HepG2 (cell line): ENCODE results near the gene GNL1. TPM values are rescaled to one million over a fixed set of nuclear protein-coding genes. Genes with fewer than 3 reads are reported as not detected.
"Not testable (repeated sequence)": the region's sequence is repeated elsewhere in the genome, so short reads cannot be mapped to it uniquely, and the experiment has no call there.

ENCODE experiments used
- ATAC-seq: fragments of 200-7000 bp; cut with Tn5 transposase; 3 replicates; pipeline ENCODE4 v1.9.1; 2020; ENCODE audit warnings: mild to moderate bottlenecking, moderate library complexity
- BruUV-seq: library from RNA; stranded (reverse); fragments of 400-500 nt; replicated peaks from 2 replicates; lab custom pipeline; 2021; lab: Mats Ljungman, UMichigan
- CTCF ChIA-PET: fragments of 300-600 bp; formaldehyde crosslinking; extraction: SDS; loops from one replicate; lab custom pipeline; 2021; ENCODE audit warnings: low total read pairs, inconsistent platforms, low intra/inter-chr PET ratio; lab: Yijun Ruan, JAX
- POLR2A ChIA-PET: fragments of 350-600 bp; sonication (Branson Sonifier 250); formaldehyde crosslinking; loops from one replicate; lab custom pipeline; 2020; ENCODE audit warnings: antibody characterized with exemption, inconsistent platforms; lab: Yijun Ruan, JAX
- DNase-seq: peaks from one replicate; pipeline ENCODE4 v3.0.0-alpha.2; 2015; ENCODE audit warnings: low spot score
- FAIRE-seq: peaks from 3 replicates; lab custom pipeline; 2011; peaks lifted over from hg19 to GRCh38; lab: Jason Lieb, UNC
- H2AFZ ChIP-seq: one replicate; pipeline ENCODE4 v1.6.1; 2011; ENCODE audit warnings: low read length, inconsistent platforms
- H3K27ac ChIP-seq: fragments of 300-600 bp; 3 replicates; pipeline ENCODE4 v1.8.0; 2011; ENCODE audit warnings: mixed run types, mild to moderate bottlenecking, mixed read lengths, low read length, inconsistent platforms; ENCODE audit not compliant: insufficient read depth; ENCODE audit errors: extremely low read length
- H3K27me3 ChIP-seq, 2 experiments: fragments of 200-600 bp in 1 of 2; 2 replicates in 1 of 2; 3 replicates in 1 of 2; pipeline versions ENCODE4 v1.6.0 to v1.8.0; 2011; ENCODE audit warnings: low read length in 2 of 2, mild to moderate bottlenecking in 2 of 2, moderate library complexity in 2 of 2, inconsistent platforms in 1 of 2; ENCODE audit not compliant: insufficient read depth in 2 of 2, control insufficient read depth in 1 of 2
- H3K36me3 ChIP-seq, 2 experiments: fragments of 200-600 bp in 1 of 2; replicated peaks in 1 of 2; 2 replicates in 1 of 2; 3 replicates in 1 of 2; pipeline versions ENCODE4 v1.5.1 to v1.8.0; 2011; ENCODE audit warnings: low read length in 2 of 2, inconsistent platforms in 1 of 2; ENCODE audit not compliant: insufficient read depth in 2 of 2, control insufficient read depth in 1 of 2
- H3K4me1 ChIP-seq: 2 replicates; pipeline ENCODE4 v1.5.1; 2012; ENCODE audit warnings: low read length, inconsistent platforms; ENCODE audit not compliant: insufficient read depth
- H3K4me2 ChIP-seq: 2 replicates; pipeline ENCODE4 v1.6.0; 2011; ENCODE audit warnings: low read depth, low read length, inconsistent platforms
- H3K4me3 ChIP-seq, 3 experiments: fragments of 200-600 bp in 1 of 3; sonication (generic), shearing (Covaris generic) in 1 of 3; replicated peaks in 1 of 3; 2 replicates each; pipeline ENCODE4 v1.5.1; 2011 to 2016; ENCODE audit warnings: low read length in 3 of 3, inconsistent platforms in 2 of 3, low read depth in 2 of 3, mild to moderate bottlenecking in 2 of 3, control low read depth in 1 of 3, mixed read lengths in 1 of 3; ENCODE audit not compliant: insufficient read depth in 1 of 3
- H3K79me2 ChIP-seq: one replicate; pipeline ENCODE4 v1.6.1; 2011; ENCODE audit warnings: low read length, inconsistent platforms; ENCODE audit not compliant: insufficient read depth
- H3K9ac ChIP-seq: 2 replicates; pipeline ENCODE4 v1.6.0; 2011; ENCODE audit warnings: mild to moderate bottlenecking, low read depth, low read length, inconsistent platforms; ENCODE audit not compliant: insufficient read depth
- H3K9me3 ChIP-seq: 2 replicates; pipeline ENCODE4 v1.5.1; 2012; ENCODE audit warnings: mild to moderate bottlenecking, low read length
- H4K20me1 ChIP-seq: 2 replicates; pipeline ENCODE4 v1.6.0; 2011; ENCODE audit warnings: inconsistent platforms, mild to moderate bottlenecking, low read length, moderate library complexity; ENCODE audit not compliant: insufficient read depth
- BORCS8-MEF2B ChIP-seq: sonication (generic); formaldehyde crosslinking; IDR thresholded peaks from 2 replicates; pipeline ENCODE4 v1.8.0; 2022; ENCODE audit warnings: mild to moderate bottlenecking, missing genetic modification reagents
- ELF3 ChIP-seq: IDR thresholded peaks from 2 replicates; pipeline ENCODE4 v1.6.1; 2016; ENCODE audit warnings: missing genetic modification reagents, missing compliant biosample characterization
- ISX ChIP-seq: sonication (generic); formaldehyde crosslinking; conservative IDR thresholded peaks from 2 replicates; pipeline ENCODE4 v1.5.0; 2020; ENCODE audit warnings: missing genetic modification reagents
- KLF11 ChIP-seq: IDR thresholded peaks from 2 replicates; pipeline ENCODE4 v1.6.1; 2016; ENCODE audit warnings: missing compliant biosample characterization
- MAZ ChIP-seq, 2 experiments: sonication (generic) in 1 of 2; formaldehyde crosslinking in 1 of 2; IDR thresholded peaks; 2 replicates each; pipeline versions ENCODE4 v1.5.0 to v1.6.1; 2012 to 2020; ENCODE audit warnings: low read depth in 2 of 2, mild to moderate bottlenecking in 2 of 2, borderline replicate concordance in 1 of 2, improper control_type of control experiment in 1 of 2, low read length in 1 of 2, missing genetic modification reagents in 1 of 2, moderate library complexity in 1 of 2
- RAD51 ChIP-seq: fragments of 450-650 bp; IDR thresholded peaks from 2 replicates; pipeline ENCODE4 v1.6.1; 2016; ENCODE audit warnings: borderline replicate concordance
- WGBS: methylation state at CpG from one replicate; pipeline ENCODE4 v1.1.6; 2017; ENCODE audit warnings: low lambda C conversion rate; 5-methylcytosine and 5-hydroxymethylcytosine counted together
- in situ Hi-C: cut with HindIII; loops from 2 replicates; pipeline ENCODE4 v1.10.0; 2017; ENCODE audit warnings: low pct_unique_long_range_greater_than_20kb; ENCODE audit not compliant: extremely low pct_ligation_motif_present
- intact Hi-C: fragments of 100-400 bp; cut with micrococcal nuclease; formaldehyde crosslinking; loops from one replicate; pipeline ENCODE4 v1.10.0; 2022; ENCODE audit not compliant: unreplicated experiment
- polyA plus RNA-seq, 8 experiments: library from polyadenylated mRNA; depleted of rRNA in 3 of 8; stranded (reverse) in 7 of 8; unstranded in 1 of 8; fragments of >200 nt; fragmentation: Illumina TruSeq in 4 of 8; extraction: Trizol in 4 of 8; gene quantifications; 2 replicates each; pipeline versions ENCODE4 v1.2.1 to v1.2.3, GENCODE V29; 2011 to 2016; ENCODE audit warnings: low read depth in 4 of 8, missing spikeins in 1 of 8, mixed read lengths in 1 of 8; ENCODE audit not compliant: insufficient read depth in 1 of 8
- total RNA-seq, 5 experiments: library from RNA; depleted of rRNA; stranded (reverse); fragments of >200 nt; fragmentation: Illumina TruSeq; extraction: Trizol; gene quantifications; 2 replicates each; pipeline ENCODE4 v1.2.3, GENCODE V29; 2016; ENCODE audit warnings: low read depth in 1 of 5
- TF ChIP-seq, protein P1 (sequence below): sonication (generic); formaldehyde crosslinking; IDR thresholded peaks from 2 replicates; pipeline ENCODE4 v1.9.0; 2021; ENCODE audit warnings: missing genetic modification reagents, mild to moderate bottlenecking, borderline replicate concordance
- TF ChIP-seq, protein P2 (sequence below): sonication (generic); formaldehyde crosslinking; IDR thresholded peaks from 2 replicates; pipeline ENCODE4 v1.4.0; 2020; ENCODE audit warnings: low read depth, mild to moderate bottlenecking, missing genetic modification reagents

GNL1 gene
- total and polyA plus RNA-seq, 2 of the 13 experiments (the other 11 are each of a cell fraction or from before 2014, with no cell fraction given), result 35.0 to 55.6 TPM

DNA sequence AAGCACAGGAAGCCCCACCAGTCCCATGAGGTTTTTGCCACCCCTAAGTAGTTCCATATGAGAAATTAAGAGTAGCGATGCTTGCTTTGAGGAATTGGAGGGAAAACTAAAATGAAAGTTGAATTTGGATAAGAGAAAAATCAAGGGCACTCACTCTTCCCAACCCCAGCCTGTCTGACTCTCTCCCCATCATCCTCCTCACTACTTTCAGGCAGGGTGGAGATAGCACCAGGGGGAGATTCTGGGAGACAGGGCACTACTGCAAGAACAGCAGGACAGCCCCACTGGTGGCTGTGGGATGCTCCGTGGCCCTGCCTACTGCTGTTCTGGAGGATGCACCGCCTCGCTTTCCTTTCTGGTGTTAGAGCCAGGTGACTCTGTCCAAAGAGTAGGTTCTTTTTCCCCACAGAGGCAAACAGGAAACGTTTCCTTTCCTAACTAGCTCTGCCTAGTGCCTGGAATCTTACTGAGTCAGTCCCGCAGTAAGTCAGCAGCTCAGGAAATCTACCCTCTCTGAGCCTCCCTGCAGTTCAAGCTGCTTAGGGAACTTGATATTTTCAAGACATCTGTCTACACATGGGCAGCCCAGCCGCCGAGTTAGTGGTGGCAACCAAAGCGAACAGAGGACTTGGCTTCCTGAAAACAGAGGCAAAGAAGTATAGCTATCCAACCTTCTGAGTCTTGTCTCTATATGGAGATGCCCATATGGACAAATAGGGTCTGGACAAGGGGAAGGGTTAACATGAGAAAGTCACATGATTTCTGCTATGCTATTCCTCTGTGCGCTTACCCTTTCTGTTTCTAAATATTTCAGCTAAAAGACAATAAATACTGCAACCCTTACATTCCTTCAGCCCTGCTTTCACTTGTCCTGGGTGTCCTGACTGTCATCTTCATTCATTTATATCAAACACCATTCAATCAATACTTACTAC is 55.6 kb downstream of the GNL1 start (continued):
- TF ChIP-seq, protein P1, sequence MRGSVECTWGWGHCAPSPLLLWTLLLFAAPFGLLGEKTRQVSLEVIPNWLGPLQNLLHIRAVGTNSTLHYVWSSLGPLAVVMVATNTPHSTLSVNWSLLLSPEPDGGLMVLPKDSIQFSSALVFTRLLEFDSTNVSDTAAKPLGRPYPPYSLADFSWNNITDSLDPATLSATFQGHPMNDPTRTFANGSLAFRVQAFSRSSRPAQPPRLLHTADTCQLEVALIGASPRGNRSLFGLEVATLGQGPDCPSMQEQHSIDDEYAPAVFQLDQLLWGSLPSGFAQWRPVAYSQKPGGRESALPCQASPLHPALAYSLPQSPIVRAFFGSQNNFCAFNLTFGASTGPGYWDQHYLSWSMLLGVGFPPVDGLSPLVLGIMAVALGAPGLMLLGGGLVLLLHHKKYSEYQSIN (CRISPR knock-in tag), result no peak
- TF ChIP-seq BORCS8-MEF2B (CRISPR knock-in tag), result no peak
- no peak for TF ChIP-seq RAD51
- peak; percentile 42; the same call in 1 of the 2 replicates for TF ChIP-seq ELF3 (CRISPR knock-in tag)
- TF ChIP-seq KLF11, result no peak
- TF ChIP-seq, protein P2, sequence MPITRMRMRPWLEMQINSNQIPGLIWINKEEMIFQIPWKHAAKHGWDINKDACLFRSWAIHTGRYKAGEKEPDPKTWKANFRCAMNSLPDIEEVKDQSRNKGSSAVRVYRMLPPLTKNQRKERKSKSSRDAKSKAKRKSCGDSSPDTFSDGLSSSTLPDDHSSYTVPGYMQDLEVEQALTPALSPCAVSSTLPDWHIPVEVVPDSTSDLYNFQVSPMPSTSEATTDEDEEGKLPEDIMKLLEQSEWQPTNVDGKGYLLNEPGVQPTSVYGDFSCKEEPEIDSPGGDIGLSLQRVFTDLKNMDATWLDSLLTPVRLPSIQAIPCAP (CRISPR knock-in tag), result no peak
- TF ChIP-seq MAZ (IDR thresholded peaks at IDR 0.05; ENCODE audit: borderline replicate concordance, low read depth, low read length), result no peak
- TF ChIP-seq MAZ (CRISPR knock-in tag; IDR thresholded peaks at IDR 0.05; ENCODE audit: low read depth), result no peak
- TF ChIP-seq ISX, result no peak

DNA sequence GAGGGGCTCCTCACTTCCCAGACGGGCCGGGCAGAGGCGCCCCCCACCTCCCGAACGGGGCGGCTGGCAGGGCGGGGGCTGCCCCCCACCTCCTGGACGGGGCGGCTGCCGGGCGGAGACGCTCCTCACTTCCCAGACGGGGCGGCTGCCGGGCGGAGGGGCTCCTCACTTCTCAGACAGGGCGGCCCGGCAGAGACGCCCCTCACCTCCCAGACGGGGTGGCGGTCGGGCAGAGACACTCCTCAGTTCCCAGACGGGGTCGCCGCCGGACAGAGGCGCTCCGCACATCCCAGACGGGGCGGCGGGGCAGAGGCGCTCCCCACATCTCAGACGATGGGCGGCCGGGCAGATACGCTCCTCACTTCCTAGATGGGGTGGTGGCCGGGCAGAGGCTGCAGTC is 57.6 kb downstream of the GNL1 start:
- H3K9me3 ChIP-seq, in situ Hi-C loops, FAIRE-seq, H3K4me3 ChIP-seq, CTCF ChIA-PET, BruUV-seq, H3K27me3 ChIP-seq, ATAC-seq, H3K79me2 ChIP-seq, H4K20me1 ChIP-seq, DNase-seq, H3K36me3 ChIP-seq, H3K9ac ChIP-seq, H3K4me2 ChIP-seq, POLR2A ChIA-PET, H2AFZ ChIP-seq, intact Hi-C loops, H3K27ac ChIP-seq: not testable (repeated sequence)
- peaks cover 13% of the 10 kb centered on the region for H3K4me1 ChIP-seq
- 88% methylated on average over 19 of the region's 37 CpGs for WGBS
